Measurements from ENCODE around the gene ARFIP1.

ARFIP1 gene

GRCh38 chr4:152803541-152803940, 23.8 kb downstream of the ARFIP1 start:
- no peak overlapping the region for H3K4me3 ChIP-seq (ENCODE audit: low read depth, low read length)
- CTCF ChIA-PET = no interaction called here
- no peak for DNase-seq (ENCODE audit: low read depth, low spot score)

GRCh38 chr4:152805071-152805650, 25.4 kb downstream of the ARFIP1 start:
- ChIA-PET POLR2A (no interaction called here), CTCF (interaction anchor here (1.4 kb wide), 1 partner anchor 323 kb away, joined by 3 read pairs; no protein-coding TSS in a partner anchor)
- no peak for DNase-seq (ENCODE audit: low read depth, low spot score)
- no peak for TF ChIP-seq CTCF (IDR thresholded peaks at IDR 0.05; ENCODE audit: insufficient read depth, low read length, missing control alignments)
- no peak overlapping the region for H3K4me3 ChIP-seq (ENCODE audit: low read depth, low read length)

More at GRCh38 chr4:152803541-152803940, 23.8 kb downstream of the ARFIP1 start:
- TF ChIP-seq CTCF (IDR thresholded peaks at IDR 0.05; ENCODE audit: insufficient read depth, low read length, missing control alignments) = no peak
- POLR2A ChIA-PET = no interaction called here

GRCh38 chr4:152805818-152806217, 26.1 kb downstream of the ARFIP1 start:
- CTCF ChIA-PET = no interaction called here
- TF ChIP-seq CTCF (IDR thresholded peaks at IDR 0.05; ENCODE audit: insufficient read depth, low read length, missing control alignments) = no peak
- no peak for DNase-seq (ENCODE audit: low read depth, low spot score)
- H3K4me3 ChIP-seq (ENCODE audit: low read depth, low read length) = no peak overlapping the region
- POLR2A ChIA-PET = no interaction called here

GRCh38 chr4:152806501-152807125, 26.9 kb downstream of the ARFIP1 start:
- ChIA-PET POLR2A (no interaction called here), CTCF (interaction anchor here (1.1 kb wide), 1 partner anchor 10 kb away, joined by 3 read pairs; no protein-coding TSS in a partner anchor)
- DNase-seq (ENCODE audit: low read depth, low spot score) = no peak
- H3K4me3 ChIP-seq (ENCODE audit: low read depth, low read length) = no peak overlapping the region
- no peak for TF ChIP-seq CTCF (IDR thresholded peaks at IDR 0.05; ENCODE audit: insufficient read depth, low read length, missing control alignments)

- no peak overlapping the region for H3K4me3 ChIP-seq (ENCODE audit: low read depth, low read length)
- ChIA-PET POLR2A (no interaction called here), CTCF (interaction anchor here (1.1 kb wide), 1 partner anchor 9 kb away, joined by 3 read pairs; no protein-coding TSS in a partner anchor)
- no peak for DNase-seq (ENCODE audit: low read depth, low spot score)
- TF ChIP-seq CTCF (IDR thresholded peaks at IDR 0.05; ENCODE audit: insufficient read depth, low read length, missing control alignments) = no peak
These were observed 27.6 kb downstream of the ARFIP1 start for GRCh38 chr4:152807294-152807829.

- H3K4me3 ChIP-seq (ENCODE audit: low read depth, low read length) = no peak overlapping the region
- TF ChIP-seq CTCF (IDR thresholded peaks at IDR 0.05; ENCODE audit: insufficient read depth, low read length, missing control alignments) = no peak
- CTCF ChIA-PET = interaction anchor here (2.1 kb wide), 1 partner anchor 319 kb away, joined by 9 read pairs; no protein-coding TSS in a partner anchor
- no peak for DNase-seq (ENCODE audit: low read depth, low spot score)
- POLR2A ChIA-PET = no interaction called here
These were observed 28.9 kb downstream of the ARFIP1 start for GRCh38 chr4:152808670-152809069.
